Right kidney (tissue), 9 donors: ENCODE results near the gene FRYL.
"Not testable (repeated sequence)": the region's sequence is repeated elsewhere in the genome, so short reads cannot be mapped to it uniquely, and the experiment has no call there.

Experiments used
- DNase-seq: peaks from one replicate; pipeline ENCODE4 v3.0.0-alpha.2; 2016
- long read RNA-seq, 8 donors: transcript quantifications; one replicate each; lab custom pipeline, GENCODE V29; 2026

FRYL gene
- long read RNA-seq, donor 1, partial matches to known transcripts = 0 of 1 reads
- long read RNA-seq, donor 1, other reads (novel, unspliced or antisense) = 0 of 1 reads
- long read RNA-seq, donor 2 = 0 reads
- long read RNA-seq, donor 3, partial matches to known transcripts = 0 of 1 reads
- long read RNA-seq, donor 3, other reads (novel, unspliced or antisense) = 0 of 1 reads
- long read RNA-seq, donor 4, partial matches to known transcripts = 0 of 3 reads
- long read RNA-seq, donor 4, other reads (novel, unspliced or antisense) = 0 of 3 reads
- long read RNA-seq, donor 5 = 0 reads
- long read RNA-seq, donor 6, full-length matches to known transcripts = 1 of 146 reads
- long read RNA-seq, donor 6, partial matches to known transcripts = 98 of 146 reads
- long read RNA-seq, donor 6, other reads (novel, unspliced or antisense) = 47 of 146 reads
- long read RNA-seq, donor 7 = 0 reads
- long read RNA-seq, donor 8 = 0 reads

GRCh38 chr4:48779998-48780864 lies at the start of gene FRYL:
TSS of gene FRYL (minus strand) at chr4:48780279. CDS start at chr4:48634410, 145,869 bp downstream.
- DNase-seq = no peak

- no peak for DNase-seq
Observed at GRCh38 chr4:48827622-48828021, 47.5 kb upstream of the FRYL start.

DNA sequence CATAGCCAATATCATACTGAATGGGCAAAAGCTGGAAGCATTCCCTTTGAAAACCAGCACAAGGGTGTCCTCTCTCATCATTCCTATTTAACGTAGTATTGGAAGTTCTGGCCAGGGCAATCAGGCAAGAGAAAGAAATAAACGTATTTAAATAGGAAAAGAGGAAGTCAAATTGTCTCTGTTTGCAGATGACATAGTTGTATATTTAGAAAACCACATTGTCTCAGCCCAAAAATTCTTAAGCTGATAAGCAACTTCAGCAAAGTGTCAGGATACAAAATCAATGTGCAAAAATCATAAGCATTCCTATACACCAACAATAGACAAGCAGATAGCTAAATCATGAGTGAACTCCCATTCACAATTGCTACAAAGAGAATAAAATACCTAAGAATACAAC lies 41.4 kb upstream of the FRYL start:
- DNase-seq = not testable (repeated sequence)

DNA sequence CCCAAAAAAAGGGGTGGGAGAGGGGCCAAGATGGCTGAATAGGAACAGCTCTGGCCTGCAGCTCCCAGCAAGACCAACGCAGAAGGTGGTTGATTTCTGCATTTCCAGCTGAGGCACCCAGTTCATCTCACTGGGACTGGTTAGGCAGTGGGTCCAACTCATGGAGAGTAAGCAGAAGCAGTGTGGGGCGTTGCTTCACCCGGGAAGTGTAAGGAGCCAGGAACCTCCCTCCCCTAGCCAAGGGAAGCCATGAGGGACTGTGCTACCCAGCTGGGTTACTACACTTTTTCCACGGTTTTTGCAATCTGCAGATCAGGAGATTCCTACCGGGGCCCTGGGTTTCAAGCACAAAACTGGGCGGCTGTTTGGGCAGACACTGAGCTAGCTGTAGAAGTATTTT lies 36.9 kb upstream of the FRYL start:
- DNase-seq = no peak

- DNase-seq = not testable (repeated sequence)
Observed at GRCh38 chr4:48816297-48816696, 36.2 kb upstream of the FRYL start.

GRCh38 chr4:48815483-48815882 lies 35.4 kb upstream of the FRYL start:
- DNase-seq = no peak

- no peak for DNase-seq
Observed at GRCh38 chr4:48813964-48814363, 33.9 kb upstream of the FRYL start.

DNA sequence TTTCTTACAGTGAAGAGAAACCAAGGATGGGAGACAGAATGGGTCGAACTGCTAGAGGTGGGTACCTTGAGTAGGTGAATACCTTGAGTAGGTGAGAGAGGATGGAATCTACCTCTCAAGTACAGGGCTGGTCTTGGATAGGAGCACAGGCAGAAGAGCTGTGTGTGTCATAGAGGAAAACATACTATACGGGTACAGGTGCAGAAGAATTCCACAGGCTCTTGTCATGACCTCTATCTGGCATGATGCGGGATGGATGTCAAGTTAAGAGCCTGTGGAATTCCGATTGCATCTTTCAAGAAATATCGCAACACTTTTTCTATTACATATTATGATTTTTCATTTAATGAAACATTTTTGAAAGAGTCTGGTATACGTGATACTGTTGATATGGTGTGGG lies 32.8 kb upstream of the FRYL start:
- no peak for DNase-seq

- DNase-seq = no peak
Observed at GRCh38 chr4:48804584-48805301, 24.7 kb upstream of the FRYL start.

DNA sequence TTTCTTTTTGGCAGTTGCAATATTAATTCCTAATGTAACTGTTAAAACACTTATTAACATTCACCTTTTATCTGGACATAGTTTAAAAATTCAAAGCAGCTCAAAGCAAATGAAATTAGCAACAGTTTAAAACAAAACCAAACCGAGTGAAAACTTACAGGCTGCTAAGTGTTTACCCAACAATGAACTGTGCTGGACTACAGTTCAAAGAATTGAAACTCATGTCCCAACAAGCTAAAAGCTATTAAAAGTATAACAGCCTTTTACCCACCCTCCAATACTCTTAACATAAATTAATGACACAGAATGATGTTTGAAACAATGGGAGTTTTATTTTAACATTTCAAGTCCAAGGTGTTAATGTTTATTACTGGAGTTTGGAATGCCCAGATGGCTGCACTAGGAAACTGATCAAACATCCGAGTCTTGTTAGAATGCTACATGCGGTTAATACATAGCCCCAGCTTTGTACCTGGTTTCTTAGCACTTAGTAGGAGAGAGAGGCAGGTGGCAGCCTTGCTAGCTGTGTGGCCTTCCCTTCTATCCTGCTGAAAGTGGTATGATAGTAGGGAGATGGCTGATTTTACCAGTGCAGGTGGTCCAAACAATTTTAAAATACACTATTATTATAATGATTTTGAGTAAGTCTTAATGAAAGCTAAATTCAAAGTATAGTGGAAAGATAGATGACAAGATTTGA lies 21.1 kb upstream of the FRYL start:
- no peak for DNase-seq

GRCh38 chr4:48800155-48800554 lies 20.1 kb upstream of the FRYL start:
- DNase-seq = not testable (repeated sequence)

GRCh38 chr4:48799157-48799556 lies 19.1 kb upstream of the FRYL start:
- DNase-seq = no peak

GRCh38 chr4:48798117-48798516 lies 18.0 kb upstream of the FRYL start:
- DNase-seq = no peak

DNA sequence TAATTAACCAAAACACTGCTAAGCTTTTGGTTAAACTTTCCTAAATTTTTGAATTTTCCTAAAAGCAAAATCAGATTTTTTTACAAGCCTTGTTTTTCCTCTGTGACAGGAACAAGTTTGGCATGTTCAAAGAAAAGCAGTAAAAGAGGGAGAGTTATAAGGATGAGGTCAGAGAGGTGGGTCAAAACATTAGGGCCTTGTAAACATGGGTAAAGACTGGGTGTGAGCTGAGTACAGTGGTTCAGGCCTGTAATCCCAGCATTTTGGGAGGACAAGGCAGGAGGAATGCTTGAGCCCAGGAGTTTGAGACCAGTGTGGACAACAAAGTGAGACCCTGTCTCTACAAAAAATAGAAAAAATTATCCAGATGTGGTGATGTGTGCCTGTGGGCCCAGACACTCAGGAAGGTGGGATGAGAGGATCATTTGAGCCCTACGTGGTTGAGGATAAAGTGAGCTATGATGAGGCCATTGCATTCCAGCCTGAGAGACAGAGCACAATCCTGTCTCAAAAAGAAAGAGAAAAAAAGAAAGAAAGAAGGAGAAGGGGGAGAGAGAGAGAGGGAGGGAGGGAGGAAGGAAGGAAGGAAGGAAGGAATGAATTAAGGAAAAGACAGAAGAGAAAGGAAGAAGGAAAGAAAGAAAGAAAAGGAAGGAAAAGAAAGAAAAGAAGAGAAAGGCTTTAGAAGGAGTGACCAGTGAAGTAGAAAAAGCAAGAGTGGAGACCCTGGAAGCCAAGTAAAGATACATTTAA lies 17.0 kb upstream of the FRYL start:
- no peak for DNase-seq

- DNase-seq = no peak
Observed at GRCh38 chr4:48796191-48796926, 16.3 kb upstream of the FRYL start.

GRCh38 chr4:48795108-48795507 lies 15.0 kb upstream of the FRYL start:
- DNase-seq = no peak

GRCh38 chr4:48792348-48793006 lies 12.4 kb upstream of the FRYL start:
- DNase-seq = no peak

DNA sequence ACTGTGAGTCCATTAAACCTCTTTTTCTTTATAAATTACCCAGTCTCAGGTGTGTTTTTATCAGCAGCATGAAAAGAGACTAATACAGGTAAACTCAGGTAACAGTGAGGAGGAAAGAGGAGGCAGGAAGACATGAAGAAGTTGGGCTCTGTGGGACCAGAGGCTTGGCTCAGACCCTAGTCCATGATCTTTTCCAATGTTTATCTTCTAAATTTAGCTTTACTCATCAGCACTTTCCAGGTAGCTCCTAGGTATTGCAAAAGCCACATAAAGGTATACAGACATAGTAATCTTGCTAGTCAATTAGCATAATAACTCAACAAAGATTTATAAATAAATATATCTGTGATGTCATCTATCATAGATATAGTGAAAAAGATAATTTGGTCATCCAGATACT lies 11.2 kb upstream of the FRYL start:
- no peak for DNase-seq

DNA sequence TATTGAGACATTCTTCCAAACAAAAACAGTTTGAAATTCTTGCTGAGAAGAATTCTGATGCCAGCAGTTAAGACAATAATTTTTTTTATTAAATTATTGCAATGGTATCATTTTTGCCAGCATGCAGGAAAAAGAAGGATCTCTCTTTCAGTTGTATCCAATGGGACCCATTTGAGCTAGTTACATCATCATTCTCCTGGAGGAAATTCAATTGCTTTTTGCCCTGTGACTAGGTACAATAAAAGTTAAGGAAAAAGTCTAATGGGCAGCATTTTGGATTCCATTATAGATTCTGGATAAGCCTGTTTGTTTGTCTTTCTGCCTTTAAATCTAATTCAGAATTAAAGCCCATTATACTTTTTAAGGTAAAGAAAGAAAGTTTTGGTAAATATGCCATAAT lies 10.5 kb upstream of the FRYL start:
- DNase-seq = no peak

DNA sequence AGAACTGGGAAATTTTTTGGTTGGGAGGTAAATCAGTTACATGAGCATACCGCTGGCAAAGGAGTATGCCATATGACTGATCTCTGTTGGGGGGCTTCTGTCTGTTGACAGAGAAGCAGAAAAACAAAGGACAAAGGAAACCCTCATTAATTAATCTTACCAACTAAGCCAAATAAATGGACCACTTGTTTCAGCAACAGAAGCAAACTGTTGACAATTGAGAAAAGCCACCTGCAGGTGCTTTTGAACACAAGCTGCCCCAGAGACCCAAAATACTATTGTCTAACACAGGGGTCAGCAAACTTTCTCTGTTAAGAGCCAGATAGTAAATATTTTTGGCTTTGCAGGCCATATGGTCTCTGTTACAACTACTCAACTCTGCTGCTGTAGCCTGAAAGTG lies 7.0 kb upstream of the FRYL start:
- no peak for DNase-seq
